Astrocyte of the hippocampus (primary cell): ENCODE measurements around the gene WRAP53.

ENCODE experiments used
- DNase-seq: peaks from one replicate; pipeline ENCODE4 v3.0.0; 2011; ENCODE audit warnings: low read depth, low spot score

WRAP53 gene

DNA sequence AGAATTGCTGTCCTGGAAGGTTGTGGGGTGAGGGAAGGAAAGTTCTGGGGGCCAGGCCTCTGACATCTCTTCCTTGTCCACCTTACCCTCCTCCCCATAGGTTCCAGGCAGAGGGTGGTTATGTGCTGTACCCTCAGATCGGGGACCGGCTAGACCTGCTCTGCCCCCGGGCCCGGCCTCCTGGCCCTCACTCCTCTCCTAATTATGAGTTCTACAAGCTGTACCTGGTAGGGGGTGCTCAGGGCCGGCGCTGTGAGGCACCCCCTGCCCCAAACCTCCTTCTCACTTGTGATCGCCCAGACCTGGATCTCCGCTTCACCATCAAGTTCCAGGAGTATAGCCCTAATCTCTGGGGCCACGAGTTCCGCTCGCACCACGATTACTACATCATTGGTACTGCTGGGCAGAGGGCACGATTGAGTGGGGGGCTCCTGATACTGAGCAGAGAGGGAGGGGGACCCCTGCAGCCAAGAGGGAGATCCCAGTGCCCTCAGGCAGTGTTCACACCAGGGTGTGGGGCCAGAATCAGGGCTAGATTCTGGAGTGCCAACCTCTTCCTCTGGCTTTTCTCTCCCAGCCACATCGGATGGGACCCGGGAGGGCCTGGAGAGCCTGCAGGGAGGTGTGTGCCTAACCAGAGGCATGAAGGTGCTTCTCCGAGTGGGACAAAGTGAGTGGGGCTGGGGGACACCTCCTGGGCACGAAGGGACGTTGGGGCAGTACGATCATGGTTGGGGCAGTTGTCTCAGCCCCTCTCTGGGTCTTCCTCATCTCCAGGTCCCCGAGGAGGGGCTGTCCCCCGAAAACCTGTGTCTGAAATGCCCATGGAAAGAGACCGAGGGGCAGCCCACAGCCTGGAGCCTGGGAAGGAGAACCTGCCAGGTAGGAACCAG is 19.8 kb downstream of the WRAP53 start:
- no peak for DNase-seq

- DNase-seq: no peak
Measured at GRCh38 chr17:7709031-7709430, 20.8 kb downstream of the WRAP53 start.

DNA sequence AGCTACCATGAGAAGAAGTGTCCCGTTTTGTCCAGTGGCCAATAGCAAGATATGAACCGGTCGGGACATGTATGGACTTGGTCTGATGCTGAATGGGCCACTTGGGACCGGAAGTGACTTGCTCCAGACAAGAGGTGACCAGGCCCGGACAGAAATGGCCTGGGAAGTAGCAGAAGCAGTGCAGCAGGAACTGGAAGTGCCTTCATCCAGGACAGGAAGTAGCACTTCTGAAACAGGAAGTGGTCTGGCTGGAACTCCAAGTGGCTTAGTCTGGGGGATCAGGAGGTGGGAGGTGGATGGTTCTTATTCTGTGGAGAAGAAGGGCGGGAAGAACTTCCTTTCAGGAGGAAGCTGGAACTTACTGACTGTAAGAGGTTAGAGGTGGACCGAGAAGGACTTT is 22.0 kb downstream of the WRAP53 start:
- no peak for DNase-seq

DNA sequence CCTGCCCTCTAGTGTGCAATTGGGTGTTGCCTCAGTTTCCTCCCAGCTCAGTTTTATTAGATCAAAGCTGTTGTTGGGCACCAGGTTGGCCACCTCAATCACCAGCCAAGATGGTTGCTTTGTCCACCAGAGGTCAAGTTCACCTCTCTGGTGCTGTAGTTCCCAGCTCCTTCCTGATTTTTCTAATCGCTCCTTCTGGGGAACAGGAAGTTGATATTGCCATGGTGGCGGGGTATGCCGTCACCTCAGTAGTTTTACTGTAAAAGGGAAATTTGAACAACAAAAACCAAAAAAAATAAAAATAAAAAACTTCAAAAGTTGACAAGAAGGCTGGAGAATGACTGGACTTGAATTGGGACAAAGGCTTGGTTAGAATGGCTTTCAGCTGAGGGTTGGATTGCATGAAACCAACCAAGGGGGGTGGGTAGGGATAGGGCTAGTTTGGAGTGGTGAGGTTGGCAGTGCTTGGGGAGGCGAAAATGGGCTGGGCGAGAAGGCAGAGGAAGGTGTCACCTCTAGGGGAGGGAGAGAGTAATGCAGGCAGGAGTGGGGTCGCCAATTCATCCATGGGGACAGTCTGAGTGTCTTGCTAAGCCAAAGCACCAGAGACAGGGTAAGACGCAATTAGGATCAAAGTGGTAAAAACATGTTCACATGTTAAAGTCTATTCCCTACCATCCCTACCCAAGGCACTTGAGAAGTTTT is 22.9 kb downstream of the WRAP53 start:
- DNase-seq: no peak

- peak; percentile 31 for DNase-seq
Measured at GRCh38 chr17:7712111-7712771, 24.0 kb downstream of the WRAP53 start.

DNA sequence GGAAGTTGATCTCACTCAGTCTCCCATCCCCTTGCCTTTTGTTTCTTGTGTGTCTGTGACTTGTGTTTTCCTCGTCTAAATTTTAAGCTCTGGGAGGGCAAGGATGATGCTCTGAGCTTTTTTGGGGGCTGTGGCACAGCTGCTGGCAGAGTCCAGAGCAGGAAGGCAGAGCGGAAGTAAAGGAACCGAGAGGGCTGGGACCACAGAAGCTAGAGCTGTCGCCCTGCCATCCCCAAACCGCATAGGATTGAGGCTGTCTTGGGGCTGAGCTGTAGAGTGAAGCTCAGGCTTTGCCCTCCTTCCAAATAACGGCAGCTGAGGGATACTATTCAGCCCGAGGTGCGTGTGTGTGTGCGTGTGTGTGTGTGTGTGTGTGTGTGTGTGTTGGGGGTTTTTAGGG is 25.5 kb downstream of the WRAP53 start:
- DNase-seq: no peak

- DNase-seq: no peak
Measured at GRCh38 chr17:7714721-7715594, 26.7 kb downstream of the WRAP53 start.

DNA sequence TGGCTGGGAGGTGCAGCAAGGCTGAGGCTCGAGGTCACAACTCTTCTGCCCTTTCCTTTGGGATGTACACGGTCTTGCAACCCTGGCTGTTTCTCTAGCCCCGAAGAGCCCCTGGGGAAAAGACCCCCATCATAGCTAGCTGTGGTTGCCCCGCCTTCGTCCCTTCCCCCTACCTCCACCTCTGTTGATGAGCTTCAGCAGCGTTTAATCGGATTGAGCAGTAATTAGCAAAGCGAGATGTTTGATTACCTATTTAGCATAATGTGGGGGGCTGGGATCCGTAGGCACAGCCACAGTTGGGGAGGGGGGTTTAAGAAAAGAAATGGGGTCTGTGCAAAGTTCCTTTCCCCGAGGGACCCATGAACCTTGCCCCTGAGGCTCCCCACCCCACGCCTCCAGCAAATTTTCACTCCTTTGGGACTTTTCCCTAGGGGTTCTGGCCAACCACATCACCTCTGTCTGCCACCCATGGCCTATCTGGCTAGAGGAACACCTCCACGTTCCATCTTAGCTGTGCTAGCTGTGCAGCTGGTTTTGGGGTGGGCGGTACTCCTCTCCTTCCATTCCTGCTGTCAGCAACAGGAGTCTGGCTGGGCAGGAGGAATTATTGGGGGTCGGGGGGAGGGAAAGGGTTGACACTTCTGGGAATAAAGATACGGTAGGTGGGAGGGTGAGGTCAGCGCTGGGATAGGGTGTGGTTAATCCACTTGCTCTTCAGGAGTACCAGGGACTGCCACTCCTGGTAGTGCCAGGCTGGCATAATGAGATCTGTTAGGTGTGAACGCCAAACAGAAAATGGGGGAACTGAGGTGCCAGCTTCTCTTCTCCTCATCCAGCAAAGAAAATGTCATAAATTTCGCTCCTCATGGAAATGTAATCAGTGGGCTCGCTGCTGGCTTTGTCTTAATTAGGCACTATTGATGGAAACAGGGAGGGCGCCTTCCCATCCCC is 27.9 kb downstream of the WRAP53 start:
- DNase-seq: no peak

DNA sequence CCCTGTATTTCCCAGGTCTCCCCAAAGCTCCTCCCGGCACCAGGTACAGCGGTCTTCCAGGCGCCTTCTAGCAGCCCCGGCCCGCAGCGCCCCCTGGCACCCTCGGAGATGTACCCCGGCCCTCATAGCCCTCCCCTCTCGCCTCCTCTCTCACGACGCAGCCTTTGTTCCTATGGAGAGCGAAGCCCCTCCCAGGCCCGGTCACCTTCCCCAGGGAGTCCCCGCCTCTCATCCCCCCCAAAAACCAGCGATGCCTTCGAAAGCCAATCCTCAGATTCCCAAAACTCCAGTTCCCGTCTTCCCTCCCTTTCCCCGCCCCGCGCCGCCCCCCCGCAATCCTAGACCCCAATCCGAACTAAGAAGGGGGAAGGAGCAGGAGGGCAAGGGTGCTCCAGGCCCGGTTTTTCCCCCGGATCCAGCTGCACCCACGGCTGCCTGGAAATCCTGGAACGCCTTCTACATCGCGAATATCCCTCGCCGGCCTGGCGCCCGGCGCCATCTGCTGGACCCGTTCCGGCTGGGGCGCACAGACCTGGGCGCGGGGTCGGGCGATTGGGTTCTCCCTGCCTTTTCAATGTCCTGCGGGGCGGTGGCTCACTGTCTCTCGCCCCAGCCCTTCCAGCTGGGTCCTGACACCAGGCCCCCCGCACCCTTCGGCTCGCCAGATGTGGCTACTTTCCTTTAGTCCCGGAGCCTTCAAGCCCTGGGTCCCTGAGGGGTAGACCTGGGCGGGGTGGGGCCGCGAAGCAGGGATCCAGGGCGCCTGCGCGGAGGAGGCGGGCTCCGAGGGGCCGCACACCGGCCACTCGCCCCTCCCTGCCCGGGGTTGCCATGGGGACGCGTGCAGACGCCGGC is 28.9 kb downstream of the WRAP53 start, which contains the start of gene DNAH2:
TSS of gene DNAH2 (plus strand) at position 844 of the 855 bp plus-strand sequence. CDS start 1,991 bp downstream, outside the sequence.
- DNase-seq: peak; percentile 96

GRCh38 chr17:7717756-7718350 is 29.6 kb downstream of the WRAP53 start:
- no peak for DNase-seq

DNA sequence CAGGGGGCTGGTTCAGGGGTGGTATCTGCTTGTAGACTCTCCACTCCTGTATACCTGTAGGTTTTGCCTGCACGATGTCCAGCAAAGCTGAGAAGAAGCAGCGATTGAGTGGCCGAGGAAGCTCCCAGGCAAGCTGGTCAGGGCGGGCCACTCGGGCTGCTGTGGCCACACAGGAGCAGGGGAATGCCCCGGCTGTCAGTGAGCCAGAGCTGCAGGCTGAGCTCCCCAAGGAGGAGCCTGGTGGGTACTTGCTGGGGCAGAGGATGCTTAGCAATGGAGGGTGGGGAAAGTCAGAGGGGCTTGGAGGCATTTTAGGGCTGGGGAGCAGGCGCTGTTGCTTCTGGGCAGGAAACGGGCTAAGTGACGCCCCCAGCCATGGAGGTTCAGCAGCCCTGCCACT is 31.4 kb downstream of the WRAP53 start:
- no peak for DNase-seq

- DNase-seq: no peak
Measured at GRCh38 chr17:7720125-7720524, 31.8 kb downstream of the WRAP53 start.

DNA sequence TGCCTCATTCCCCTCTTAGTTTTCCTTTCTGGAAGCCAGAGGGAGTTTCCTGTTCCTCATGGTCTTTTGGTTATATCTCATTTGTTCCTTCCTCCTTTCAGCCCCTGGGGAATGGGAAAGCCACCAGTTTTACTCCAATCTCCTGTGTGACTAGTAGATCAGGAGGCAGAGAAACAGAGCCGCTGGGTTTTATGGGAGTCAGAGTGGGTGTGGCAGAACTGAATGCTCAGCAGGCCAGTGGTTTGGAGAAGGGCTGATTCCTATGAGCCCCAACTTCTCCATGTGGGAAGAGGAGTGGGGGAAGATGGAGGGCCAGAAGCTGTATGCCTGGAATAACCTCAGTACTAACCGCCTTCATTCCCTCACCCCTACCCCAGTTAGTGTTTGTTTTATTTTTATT is 33.3 kb downstream of the WRAP53 start:
- no peak for DNase-seq

DNA sequence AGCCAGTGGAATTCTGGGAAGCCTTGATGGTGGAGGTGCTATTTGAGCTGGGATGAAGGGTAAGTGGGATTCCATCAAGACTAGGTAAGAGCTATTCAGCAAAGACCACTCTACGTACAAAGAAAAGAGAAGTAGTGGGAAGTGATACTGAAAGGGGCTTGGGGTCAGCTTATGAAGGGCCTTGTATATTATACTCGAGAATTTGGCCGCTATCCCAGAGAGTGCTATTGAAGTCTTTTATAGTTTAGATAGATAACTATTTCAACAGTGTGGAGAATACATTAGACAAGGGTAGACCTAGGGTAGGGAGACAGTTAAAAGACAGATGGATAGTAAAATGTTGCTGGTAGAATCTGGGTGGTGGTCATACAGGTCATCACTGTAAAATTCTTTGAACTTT is 39.6 kb downstream of the WRAP53 start:
- DNase-seq: no peak

- no peak for DNase-seq
Measured at GRCh38 chr17:7729816-7730215, 41.5 kb downstream of the WRAP53 start.

DNA sequence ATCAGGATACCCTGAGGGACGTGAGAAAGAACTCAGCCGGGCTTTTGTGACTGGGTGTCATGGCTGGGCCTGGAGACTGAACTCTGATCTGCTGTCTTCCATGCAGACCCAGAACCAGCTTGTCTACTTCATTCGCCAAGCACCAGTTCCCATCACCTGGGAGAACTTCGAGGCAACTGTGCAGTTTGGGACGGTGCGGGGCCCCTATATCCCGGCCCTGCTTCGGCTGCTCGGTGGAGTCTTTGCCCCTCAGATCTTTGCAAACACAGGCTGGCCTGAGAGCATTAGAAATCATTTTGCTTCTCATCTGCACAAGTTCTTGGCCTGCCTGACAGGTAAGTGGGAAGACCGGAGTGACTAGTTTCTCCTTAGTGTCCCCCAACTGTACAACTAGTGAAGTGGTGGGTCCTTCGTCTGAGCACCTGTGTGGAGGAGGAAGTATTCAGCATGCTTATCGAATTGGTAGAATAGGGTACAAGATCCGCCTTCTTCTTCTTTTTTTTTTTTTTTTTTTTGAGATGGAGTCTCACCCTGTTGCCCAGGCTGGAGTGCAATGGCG is 44.8 kb downstream of the WRAP53 start:
- DNase-seq: no peak

GRCh38 chr17:7737601-7738000 is 49.3 kb downstream of the WRAP53 start:
- DNase-seq: no peak

GRCh38 chr17:7739746-7740145 is 51.5 kb downstream of the WRAP53 start:
- DNase-seq: no peak
